HG03097 (cell line): ENCODE data around the gene C4BPB.

ENCODE experiments used
- ATAC-seq: cut with Tn5 transposase; IDR thresholded peaks from one replicate; pipeline ENCODE4 v1.9.1; 2021; ENCODE audit not compliant: unreplicated experiment, low FRiP score

Gene C4BPB

DNA sequence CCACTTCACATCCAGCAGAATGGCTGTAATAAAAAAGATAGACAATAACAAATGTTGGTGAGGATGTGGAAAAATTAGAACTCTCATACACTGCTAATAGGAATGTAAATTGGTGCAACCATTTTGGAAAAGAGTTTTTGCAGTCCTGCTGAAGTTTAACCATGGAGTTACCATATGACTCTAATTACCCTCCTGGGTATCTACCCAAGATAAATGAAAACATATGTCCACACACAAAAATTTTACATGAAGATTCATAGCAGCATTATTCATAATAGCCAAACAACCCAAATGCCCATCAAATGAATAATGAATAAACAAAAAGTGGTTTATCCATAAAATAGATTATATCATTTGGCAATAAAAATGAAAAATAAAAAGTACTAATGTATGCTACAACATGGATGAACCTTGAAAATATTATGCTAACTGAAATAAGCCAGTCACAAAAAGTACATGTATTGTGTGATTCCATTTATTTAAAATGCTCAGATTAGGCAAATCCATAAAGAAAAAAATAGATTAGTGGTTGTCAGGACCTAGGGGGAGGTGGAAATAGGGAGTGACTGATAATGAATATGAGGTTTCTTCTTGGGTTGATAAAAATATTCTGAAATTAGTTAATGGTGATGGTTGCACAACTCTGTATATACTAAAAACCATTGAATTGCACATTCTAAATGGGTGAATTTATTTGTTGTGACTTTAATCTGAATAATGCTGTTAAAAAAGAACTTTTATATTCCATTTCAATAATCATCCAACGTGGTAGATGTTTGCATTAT, 41.8 kb downstream of the C4BPB start:
- ATAC-seq = no peak

- no peak for ATAC-seq
Observed at GRCh38 chr1:207131163-207131562, 42.5 kb downstream of the C4BPB start.

DNA sequence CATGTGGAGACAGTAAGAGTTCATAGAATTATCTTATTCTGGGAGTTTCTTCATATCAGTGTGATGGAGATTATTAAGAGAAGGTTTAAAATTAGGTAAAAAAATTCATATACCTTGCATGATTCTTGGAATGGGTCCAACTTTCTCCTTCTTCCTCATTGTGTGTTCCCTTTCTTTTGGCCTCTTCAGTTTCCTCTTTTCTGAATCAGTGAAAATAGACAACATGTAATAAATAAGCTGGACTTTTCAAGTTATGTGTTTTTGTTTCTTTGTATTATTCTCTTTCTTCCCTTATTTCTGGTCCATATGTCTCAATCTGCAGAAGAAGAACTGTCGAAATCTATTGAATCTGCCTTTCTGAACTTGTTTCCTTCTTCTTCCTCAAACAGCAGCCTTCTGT, 45.9 kb downstream of the C4BPB start:
- ATAC-seq = no peak

GRCh38 chr1:207139616-207140015, 51.0 kb downstream of the C4BPB start:
- no peak for ATAC-seq

DNA sequence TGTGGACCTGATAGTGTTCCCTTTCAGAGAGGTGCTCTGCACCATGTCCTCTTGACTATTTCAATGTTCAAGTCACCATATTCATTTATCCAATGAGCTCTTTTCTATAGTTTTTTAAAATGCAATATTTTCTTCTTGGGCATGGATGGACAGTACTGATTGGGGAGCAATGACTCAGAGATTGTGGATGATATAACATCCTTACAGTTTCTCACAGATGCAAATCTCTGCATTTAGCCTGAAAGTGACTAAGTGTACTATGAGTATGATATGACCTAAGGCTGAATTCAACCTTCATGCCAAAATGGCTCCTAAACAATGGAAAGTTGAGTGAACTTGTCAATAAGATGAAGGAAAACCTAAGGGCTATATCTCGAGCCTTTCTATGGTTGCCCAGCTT, 51.9 kb downstream of the C4BPB start:
- ATAC-seq = no peak

DNA sequence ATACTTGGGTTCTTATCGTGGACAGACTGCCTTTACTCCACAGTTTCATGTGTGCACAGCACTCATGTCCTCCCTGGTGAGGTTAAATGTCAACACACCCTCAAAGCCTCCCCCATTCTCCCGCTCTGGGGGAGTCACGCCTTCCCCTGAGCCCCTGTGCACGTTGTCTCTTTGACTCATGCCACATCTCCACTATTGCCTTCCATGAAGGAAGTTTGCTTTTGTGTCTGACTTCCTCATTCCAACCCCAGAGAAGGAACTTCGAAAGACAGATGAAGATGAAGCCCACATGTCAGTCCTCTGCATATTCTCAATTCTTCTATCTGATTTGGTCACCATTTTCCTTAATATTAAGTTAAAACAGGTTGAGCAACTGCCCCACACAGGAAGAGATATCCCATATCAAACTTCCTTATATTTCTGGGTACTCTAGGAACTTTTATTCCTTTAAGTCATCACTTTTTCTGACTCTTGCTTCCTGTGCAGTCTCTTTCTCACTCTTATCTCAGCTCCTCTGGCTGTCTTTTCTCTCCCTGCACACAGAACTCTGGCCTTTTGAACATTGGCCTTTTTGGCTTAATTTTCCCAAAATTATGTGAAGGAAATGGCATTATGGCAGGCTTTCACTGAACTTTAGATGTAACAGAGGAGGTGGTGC, 56.9 kb downstream of the C4BPB start:
- no peak for ATAC-seq
